Activated CD8-positive, alpha-beta memory T cell treated with anti-CD3 and anti-CD28 coated beads, Interleukin-2, amount 50 U/mL, for 24 hours (primary cell): ENCODE results near the gene SLC35F1.

Source experiments
- DNase-seq: peaks from one replicate; pipeline ENCODE4 v3.0.0-alpha.2; 2020; ENCODE audit errors: extremely low read depth

Gene SLC35F1

GRCh38 chr6:118277631-118278030, 370.6 kb downstream of the SLC35F1 start:
- no peak for DNase-seq

GRCh38 chr6:118280210-118280609, 373.1 kb downstream of the SLC35F1 start:
- no peak for DNase-seq

- DNase-seq, result no peak
Observed at GRCh38 chr6:118281291-118281690, 374.2 kb downstream of the SLC35F1 start.

- DNase-seq, result no peak
Observed at GRCh38 chr6:118283766-118284165, 376.7 kb downstream of the SLC35F1 start.

- DNase-seq, result no peak
Observed at GRCh38 chr6:118284736-118285360, 377.8 kb downstream of the SLC35F1 start.

GRCh38 chr6:118285791-118286190, 378.7 kb downstream of the SLC35F1 start:
- no peak for DNase-seq

GRCh38 chr6:118288355-118289124, 381.5 kb downstream of the SLC35F1 start:
- no peak for DNase-seq

GRCh38 chr6:118292558-118292957, 385.5 kb downstream of the SLC35F1 start:
- DNase-seq, result no peak

GRCh38 chr6:118294906-118295305, 387.8 kb downstream of the SLC35F1 start:
- DNase-seq, result no peak

- no peak for DNase-seq
Observed at GRCh38 chr6:118295336-118295735, 388.3 kb downstream of the SLC35F1 start.

GRCh38 chr6:118296129-118296901, 389.3 kb downstream of the SLC35F1 start:
- DNase-seq, result no peak

- no peak for DNase-seq
Observed at GRCh38 chr6:118297821-118298220, 390.8 kb downstream of the SLC35F1 start.

GRCh38 chr6:118298476-118299427, 391.7 kb downstream of the SLC35F1 start:
- DNase-seq, result no peak

- no peak for DNase-seq
Observed at GRCh38 chr6:118299457-118299856, 392.4 kb downstream of the SLC35F1 start.

- DNase-seq, result no peak
Observed at GRCh38 chr6:118304321-118304720, 397.3 kb downstream of the SLC35F1 start.

GRCh38 chr6:118305081-118305480, 398.0 kb downstream of the SLC35F1 start:
- no peak for DNase-seq

- DNase-seq, result no peak
Observed at GRCh38 chr6:118306392-118307238, 399.6 kb downstream of the SLC35F1 start.

- no peak for DNase-seq
Observed at GRCh38 chr6:118307581-118307980, 400.5 kb downstream of the SLC35F1 start.

GRCh38 chr6:118309337-118310093, 402.5 kb downstream of the SLC35F1 start:
- DNase-seq, result no peak

GRCh38 chr6:118313208-118313607, 406.1 kb downstream of the SLC35F1 start:
- no peak for DNase-seq
